NCI-H1092 (cell line): ENCODE data around the gene STKLD1.
A peak's percentile ranks its signal among the peaks of the same experiment; 100 is the strongest.
"Not testable (repeated sequence)": the region's sequence is repeated elsewhere in the genome, so short reads cannot be mapped to it uniquely, and the experiment has no call there.

Experiments used
- DNase-seq: peaks from one replicate; lab custom pipeline; 2025; lab: John Stamatoyannopoulos, UW

The STKLD1 gene

DNA sequence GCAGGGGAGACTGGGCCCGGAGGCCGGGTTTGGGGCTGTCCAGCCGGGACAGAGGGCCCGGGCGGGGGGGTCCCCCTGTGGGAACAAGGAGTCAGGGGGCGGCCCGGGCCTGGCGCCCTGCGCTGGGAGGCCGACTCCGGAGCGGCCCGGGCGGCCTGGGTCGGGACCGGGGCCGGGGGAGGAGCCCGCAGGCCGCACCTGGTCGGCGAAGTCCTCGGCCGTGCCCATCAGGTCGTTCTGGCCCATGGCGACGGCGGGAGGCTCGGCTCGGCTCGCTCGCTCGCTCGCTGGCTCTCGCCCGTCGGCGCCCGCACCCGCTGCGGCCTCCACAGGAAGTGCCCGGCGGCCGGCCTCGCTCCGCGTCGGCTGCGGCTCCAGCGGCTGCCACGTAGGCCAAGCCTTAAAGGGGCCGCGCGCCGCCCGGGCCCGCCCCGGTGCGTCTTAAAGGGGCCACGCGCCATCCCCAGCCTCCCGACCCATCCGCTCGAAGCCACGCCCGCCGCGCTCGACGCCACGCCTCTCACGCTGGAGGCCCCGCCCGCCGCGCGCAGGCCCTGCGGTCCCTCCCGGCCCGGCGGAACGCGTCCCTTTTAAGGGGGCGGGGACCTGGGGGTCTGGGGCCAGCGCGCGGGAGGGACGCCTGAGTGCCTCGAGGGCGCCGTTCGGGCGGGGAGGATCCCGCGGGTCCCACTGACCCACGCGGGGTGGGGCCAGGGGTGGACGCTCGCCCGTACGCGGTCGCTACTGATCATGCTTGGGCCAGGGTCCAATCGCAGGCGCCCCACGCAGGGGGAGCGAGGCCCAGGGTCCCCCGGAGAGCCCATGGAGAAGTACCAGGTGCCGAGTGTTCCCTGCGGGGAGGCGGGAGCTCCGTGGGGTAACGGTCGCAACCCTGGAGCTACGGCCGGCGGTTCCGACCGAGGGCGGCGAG lies at the start of gene STKLD1, which contains the start of gene SURF4:
TSS of gene STKLD1 (plus strand) at position 643 of the 931 bp plus-strand sequence. CDS start at position 751, 108 bp downstream.
TSS of gene SURF4 (minus strand) at position 337 of the 931 bp plus-strand sequence. CDS start at position 246, 91 bp downstream.
- peak; percentile 94 for DNase-seq

DNA sequence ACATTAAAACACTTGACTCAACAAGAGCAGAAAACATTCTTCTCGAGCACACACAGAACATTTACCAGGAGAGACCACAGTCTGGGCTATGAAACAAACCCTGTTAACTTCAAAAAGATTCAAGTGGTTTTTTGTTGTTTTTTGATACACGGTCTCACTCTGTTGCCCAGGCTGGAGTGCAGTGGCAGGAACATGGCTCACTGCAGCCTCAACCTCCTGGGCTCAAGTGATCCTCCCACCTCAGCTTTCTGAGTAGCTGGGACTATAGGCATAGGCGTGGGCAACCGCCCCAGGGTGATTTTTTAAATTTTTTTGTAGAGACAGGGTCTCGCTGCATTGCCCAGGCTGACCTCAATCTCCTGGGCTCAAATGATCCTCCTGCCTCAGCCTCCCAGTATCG lies 49.1 kb upstream of the STKLD1 start:
- not testable (repeated sequence) for DNase-seq

DNA sequence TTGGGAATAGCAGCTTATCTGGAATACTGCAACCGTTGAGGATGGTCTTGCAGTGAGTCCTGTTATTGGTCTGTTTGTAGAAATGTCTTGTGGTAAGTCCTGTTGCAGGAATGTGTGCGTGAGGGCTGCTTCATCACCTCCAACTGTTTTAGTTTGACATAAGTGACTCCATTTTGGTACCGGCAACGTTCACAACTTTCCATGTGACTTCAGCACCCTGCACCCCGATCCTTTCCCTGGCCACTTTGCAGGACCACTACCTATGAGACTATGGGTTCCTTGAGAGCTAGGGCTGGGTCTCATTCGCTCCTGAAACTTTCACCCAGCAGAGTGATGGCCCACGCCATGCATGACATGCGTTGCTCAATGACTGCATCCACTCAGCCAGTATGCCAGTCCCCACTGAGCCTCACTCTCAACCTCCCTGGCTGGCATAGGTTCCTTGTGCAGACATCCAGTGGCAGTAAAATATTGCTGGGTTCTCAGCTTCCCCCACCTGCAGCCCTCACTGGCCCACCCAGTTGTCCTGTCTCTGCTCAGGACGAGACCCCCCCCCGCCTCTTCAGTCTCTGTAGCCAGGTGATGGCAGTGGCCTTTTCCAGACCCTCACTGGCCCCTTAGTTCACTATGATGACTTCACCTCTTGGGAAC lies 48.2 kb upstream of the STKLD1 start:
- DNase-seq: no peak

DNA sequence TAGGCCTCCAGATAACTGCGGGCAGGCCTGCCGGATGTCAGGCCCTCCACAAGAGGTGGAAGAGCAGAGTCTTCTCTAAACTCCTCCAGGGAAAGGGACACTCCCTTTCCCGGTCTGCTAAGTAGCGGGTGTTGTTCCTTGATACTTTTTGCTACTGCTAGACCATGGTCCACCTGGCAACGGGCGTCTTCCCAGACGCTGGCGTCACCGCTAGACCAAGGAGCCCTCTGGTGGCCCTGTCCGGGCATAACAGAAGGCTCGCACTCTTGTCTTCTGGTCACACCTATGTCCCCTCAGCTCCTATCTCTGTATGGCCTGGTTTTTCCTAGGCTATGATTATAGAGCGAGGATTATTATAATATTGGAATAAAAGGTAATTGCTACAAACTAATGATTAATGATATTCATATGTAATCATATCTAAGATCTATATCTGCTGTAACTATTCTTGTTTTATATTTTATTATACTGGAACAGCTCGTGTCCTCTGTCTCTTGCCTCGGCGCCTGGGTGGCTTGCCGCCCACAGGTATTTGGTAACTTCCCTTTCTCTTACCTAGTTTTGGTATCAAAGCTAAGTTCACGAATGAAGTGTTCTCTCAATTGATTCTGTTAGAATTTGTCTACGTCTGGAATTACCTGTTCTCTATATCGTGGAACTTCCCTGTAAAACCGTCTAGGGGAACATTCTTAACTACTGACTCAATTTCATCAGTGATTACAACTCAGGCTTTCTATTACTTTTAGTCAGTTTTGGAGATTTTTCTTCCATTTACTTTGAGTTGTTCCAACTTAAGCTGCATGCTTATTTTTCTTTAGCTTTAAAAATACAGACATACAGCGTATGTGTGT lies 46.6 kb upstream of the STKLD1 start:
- not testable (repeated sequence) for DNase-seq

DNA sequence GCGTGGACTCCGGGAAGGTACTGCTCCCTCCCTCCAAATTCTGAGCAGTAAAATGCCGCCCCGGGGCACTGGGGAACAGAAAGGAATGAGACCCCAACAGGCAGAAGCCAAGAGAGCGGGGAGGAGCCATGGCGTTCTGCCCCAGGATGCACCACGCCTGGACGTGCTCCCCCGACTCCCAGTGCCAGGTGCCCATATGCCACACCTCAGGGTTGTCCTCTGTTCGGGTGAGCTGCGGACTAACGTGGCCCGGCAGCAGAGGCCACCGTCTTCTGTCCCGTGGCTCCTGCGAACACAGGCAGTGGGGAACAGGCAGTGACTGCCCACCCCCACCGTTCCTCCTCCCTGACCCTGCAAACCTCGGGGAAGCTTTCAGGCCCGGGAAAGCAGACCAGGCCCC lies 44.9 kb upstream of the STKLD1 start:
- no peak for DNase-seq

DNA sequence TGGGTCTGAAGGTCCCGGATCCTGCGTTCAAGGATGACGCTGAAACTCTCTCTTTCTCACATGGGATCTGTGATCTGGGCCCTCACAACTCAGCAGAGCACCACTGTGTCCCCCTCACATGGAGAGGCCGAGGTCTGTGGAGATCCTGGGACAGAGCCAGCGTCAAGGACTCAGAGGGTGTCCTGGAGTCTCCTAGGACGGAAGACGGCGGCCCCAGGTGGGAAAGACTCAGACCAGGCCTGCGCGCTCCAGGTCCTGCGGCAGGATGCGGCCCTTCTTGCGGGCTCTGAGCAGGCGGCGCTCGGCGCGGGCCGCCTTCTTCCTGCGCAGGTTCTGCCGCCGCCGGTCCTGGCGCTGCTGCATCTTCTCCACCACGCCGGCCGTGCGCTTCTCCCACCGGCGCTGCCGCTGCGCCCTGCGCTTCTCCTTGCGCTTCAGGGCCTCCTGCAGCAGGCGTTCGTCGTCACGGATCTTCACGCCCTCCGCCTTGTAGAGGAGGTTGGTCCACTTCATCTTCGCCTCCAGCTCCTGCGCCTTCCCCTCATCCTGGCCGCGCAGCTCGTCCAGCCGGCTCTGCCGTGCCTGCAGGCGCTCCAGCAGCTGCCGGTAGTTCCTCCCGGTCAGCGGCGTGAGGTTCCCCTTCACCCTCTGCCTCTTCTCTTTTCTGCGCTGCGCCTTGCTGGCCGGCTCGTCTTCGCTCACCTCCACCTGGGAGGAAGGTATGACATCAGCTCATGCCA lies 44.4 kb upstream of the STKLD1 start:
- DNase-seq: no peak

GRCh38 chr9:133332381-133332730 lies 43.8 kb upstream of the STKLD1 start:
- DNase-seq: no peak

DNA sequence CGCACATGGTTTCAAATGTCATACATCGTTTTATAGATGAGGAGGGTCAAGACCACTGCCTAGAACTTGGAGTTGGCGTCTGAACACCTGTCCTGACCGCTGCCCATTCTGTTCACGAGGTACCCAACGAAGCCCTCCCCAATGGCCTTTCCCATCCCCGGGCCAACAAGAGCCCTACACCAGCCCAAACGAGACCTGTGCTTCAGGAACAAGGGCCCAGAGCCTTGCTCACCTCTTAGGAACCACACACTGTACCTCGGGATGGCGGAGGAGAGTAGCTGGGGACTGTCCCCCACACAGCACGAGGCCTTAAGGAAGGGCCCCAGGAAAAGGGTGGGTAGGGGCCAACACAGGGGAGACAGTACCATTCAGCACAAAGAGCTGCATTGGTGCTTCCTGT lies 43.2 kb upstream of the STKLD1 start:
- DNase-seq: no peak

DNA sequence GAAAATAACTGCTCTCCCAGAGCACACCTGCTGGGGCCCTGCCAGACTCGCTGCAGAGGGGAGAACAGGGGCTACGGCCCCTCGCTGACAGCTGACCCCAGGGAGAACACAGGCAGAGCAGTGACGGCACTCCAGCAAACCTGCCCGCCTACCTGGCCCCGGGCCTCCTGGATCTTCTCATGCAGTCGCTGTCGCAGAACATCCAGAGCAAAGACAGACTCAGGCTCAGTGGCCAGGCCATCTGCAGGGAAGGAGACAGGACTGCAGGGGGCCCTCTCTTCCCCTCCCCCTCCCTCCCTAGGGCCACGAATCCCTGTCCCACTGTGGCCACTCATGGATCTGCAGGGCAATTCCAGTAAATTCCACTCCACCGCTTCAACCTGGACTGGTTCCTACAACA lies 42.6 kb upstream of the STKLD1 start:
- no peak for DNase-seq

DNA sequence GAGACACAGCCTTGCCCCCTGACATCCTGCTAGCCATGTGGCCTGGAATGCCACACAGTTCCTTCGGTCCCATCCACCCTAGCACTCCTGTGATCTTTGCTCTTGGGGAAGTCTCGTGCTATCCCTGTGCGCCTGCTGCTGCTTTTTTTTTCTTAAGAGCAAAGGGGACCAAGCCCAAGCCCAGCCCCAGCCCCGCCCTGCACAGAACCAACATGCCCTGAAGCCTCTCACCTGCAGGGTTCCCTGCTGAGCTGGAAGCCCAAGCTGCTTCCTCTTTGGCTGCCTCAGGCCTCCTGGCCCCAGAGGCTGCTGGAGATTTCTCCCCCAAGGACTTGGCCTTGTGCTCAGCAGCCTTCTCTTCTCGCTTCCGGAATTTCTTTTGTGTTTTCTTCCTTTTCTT lies 42.0 kb upstream of the STKLD1 start:
- no peak for DNase-seq

DNA sequence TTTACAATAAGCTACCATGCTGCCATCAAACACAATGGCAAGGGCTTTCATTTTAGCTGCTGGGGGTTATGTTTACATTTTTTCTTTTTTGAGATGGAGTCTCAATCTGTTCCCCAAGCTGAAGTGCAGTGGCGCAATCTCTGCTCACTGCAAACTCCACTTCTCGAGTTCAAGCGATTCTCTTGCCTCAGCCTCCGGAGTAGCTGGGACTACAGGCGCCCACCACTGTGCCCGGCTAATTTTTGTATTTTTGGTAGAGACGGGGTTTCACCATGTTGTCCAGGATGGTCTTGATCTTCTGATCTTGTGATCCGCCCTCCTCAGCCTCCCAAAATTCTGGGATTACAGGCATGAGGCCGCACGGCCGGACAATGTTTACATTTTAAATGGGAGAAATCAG lies 41.3 kb upstream of the STKLD1 start:
- DNase-seq: not testable (repeated sequence)

DNA sequence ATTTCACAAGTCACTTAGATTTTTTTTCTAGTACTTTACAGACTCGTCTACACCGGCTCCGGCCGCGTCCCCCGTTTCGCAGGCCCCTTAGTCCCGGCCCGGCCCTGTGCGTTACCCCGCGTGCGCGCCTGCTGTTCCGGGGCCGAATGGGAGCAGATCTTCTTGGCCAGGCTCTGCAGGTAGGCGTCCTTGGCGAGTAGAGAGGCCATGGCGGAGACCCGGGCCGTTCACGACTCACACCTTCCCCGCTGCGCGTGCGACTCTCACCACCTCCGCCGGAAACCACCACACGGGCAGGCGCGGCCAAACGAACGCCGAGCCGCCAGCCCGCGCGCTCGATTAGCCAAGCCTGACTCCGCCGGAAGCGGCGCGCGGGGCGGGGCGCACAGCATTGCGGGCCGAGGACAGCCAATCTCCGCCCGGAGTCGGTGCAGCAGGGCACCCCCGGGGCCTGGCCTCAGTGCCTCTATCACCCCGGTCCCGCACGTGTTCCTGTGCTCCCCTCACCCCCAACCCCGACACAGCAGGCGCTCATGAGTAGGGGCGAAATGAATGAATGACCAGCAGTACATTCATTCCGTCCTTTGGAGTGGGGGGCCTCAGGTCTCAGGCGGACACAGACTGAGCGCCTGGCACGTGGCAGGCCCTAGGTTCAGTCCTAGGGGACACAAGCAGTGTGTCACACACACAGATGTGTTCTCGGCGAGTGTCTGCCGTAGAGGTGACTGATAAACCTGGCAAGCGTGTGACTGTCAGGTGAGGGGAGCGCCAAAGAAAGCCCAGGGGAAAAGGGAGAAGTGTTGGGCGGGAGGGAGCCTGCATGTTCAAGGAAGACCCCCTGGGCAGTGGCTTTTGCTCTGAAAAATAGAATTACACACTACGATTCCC lies 40.0 kb upstream of the STKLD1 start, which contains the start of gene SURF6:
TSS of gene SURF6 (minus strand) at position 265 of the 888 bp plus-strand sequence. CDS start at position 209, 56 bp downstream.
- peak; percentile 89 for DNase-seq

- DNase-seq: no peak
Measured at GRCh38 chr9:133339641-133340040, 36.5 kb upstream of the STKLD1 start.

GRCh38 chr9:133340256-133340655 lies 35.9 kb upstream of the STKLD1 start:
- no peak for DNase-seq

- no peak for DNase-seq
Measured at GRCh38 chr9:133340916-133341315, 35.2 kb upstream of the STKLD1 start.

DNA sequence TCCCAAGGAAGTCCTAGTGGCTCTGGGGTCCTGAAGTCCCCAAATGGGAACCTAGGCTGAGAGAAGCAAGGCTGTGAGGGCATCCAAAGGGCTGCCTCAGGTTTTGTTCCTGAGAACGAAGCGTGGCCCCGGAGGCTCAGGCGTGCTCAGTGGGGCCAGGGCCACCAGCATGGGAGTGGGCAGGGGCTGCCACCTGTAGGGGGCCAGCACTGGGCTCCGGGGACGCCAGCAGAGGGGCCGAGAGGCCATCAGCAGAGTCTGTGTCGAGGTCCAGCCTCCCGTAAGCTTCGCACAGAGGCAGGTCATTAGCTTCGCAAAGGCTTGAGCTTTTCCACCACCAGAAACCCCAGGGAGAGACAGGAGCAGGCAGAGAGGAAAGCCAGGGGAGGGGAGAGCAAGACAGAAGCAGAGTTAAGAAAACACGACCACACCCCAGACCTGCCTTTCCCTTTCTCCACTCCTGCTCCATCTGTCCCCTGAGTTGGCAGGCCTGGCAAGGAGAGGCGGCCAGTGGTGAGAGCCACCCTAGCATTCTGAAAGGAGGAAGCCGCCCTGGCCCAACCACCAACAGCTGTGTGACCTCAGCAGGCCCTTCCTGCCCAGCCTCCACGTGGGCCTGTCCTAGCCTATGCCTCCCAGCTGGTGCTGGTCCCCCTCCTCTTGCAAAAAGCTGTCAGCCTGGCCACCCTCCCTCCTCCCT lies 34.6 kb upstream of the STKLD1 start:
- DNase-seq: no peak

DNA sequence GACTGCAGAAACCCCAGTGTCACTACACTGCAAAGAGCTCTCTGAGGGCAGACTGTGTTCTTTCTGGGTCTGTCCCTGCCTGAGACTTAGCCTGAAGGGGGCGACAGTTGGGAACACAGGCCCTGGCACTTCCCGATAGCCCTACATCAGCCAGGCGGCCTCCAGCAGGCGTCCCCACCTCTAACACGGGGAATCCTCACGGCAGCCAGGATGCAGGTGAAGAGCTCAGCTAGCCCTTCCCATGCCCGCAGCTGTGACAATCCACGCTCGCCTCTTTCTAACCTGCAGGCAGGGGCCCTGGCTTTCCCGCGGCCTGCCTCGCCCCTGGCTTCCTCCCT lies 34.1 kb upstream of the STKLD1 start:
- no peak for DNase-seq

GRCh38 chr9:133342570-133342969 lies 33.6 kb upstream of the STKLD1 start:
- no peak for DNase-seq

DNA sequence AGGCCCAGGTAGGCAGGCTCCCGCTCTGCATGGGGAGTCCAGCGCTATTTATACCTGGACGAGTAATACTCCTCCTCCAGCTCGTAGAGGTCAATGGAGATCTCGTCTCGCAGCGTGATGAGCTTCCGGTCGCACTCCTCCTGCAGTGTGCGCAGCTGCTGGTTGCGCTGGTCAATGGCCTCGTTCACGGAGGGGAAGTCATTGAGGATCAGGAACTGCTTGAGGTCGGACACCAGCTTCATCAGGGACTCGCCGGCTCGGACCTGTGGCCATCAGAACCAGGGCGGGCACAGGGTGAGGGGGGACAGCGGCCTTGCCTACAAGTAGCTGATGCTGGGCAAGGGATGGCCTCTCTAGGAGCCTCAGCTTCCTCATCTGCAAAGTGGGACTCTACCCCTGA lies 32.1 kb upstream of the STKLD1 start:
- no peak for DNase-seq

GRCh38 chr9:133344979-133345378 lies 31.2 kb upstream of the STKLD1 start:
- no peak for DNase-seq
